Measurements from ENCODE around the gene PRKN.
"Not testable (repeated sequence)": the region's sequence is repeated elsewhere in the genome, so short reads cannot be mapped to it uniquely, and the experiment has no call there.

Gene PRKN

GRCh38 chr6:161540532-161540931, 1187.0 kb downstream of the PRKN start:
- DNase-seq (ENCODE audit: low read depth) = no peak

- no peak for DNase-seq (ENCODE audit: low read depth)
Measured at GRCh38 chr6:161536224-161536630, 1191.3 kb downstream of the PRKN start.

- no peak for DNase-seq (ENCODE audit: low read depth)
Measured at GRCh38 chr6:161534264-161534873, 1193.2 kb downstream of the PRKN start.

- no peak for DNase-seq (ENCODE audit: low read depth)
Measured at GRCh38 chr6:161533266-161533665, 1194.3 kb downstream of the PRKN start.

GRCh38 chr6:161532536-161532935, 1195.0 kb downstream of the PRKN start:
- no peak for DNase-seq (ENCODE audit: low read depth)

- DNase-seq (ENCODE audit: low read depth) = no peak
Measured at GRCh38 chr6:161526794-161527193, 1200.8 kb downstream of the PRKN start.

- no peak for DNase-seq (ENCODE audit: low read depth)
Measured at GRCh38 chr6:161523362-161523761, 1204.2 kb downstream of the PRKN start.

- no peak for DNase-seq (ENCODE audit: low read depth)
Measured at GRCh38 chr6:161522276-161522675, 1205.3 kb downstream of the PRKN start.

GRCh38 chr6:161511447-161512095, 1216.0 kb downstream of the PRKN start:
- no peak for DNase-seq (ENCODE audit: low read depth)

GRCh38 chr6:161508341-161508740, 1219.2 kb downstream of the PRKN start:
- no peak for DNase-seq (ENCODE audit: low read depth)

- no peak for DNase-seq (ENCODE audit: low read depth)
Measured at GRCh38 chr6:161507375-161507774, 1220.2 kb downstream of the PRKN start.

GRCh38 chr6:161503570-161503969, 1224.0 kb downstream of the PRKN start:
- DNase-seq (ENCODE audit: low read depth) = no peak

GRCh38 chr6:161498881-161499280, 1228.7 kb downstream of the PRKN start:
- DNase-seq (ENCODE audit: low read depth) = no peak

- DNase-seq (ENCODE audit: low read depth) = no peak
Measured at GRCh38 chr6:161498359-161498758, 1229.2 kb downstream of the PRKN start.

GRCh38 chr6:161496941-161497340, 1230.6 kb downstream of the PRKN start:
- no peak for DNase-seq (ENCODE audit: low read depth)

- not testable (repeated sequence) for DNase-seq (ENCODE audit: low read depth)
Measured at GRCh38 chr6:161496271-161496670, 1231.3 kb downstream of the PRKN start.

- no peak for DNase-seq (ENCODE audit: low read depth)
Measured at GRCh38 chr6:161494566-161494965, 1233.0 kb downstream of the PRKN start.

- DNase-seq (ENCODE audit: low read depth) = no peak
Measured at GRCh38 chr6:161493576-161494118, 1233.9 kb downstream of the PRKN start.

- DNase-seq (ENCODE audit: low read depth) = no peak
Measured at GRCh38 chr6:161489626-161490306, 1237.8 kb downstream of the PRKN start.

GRCh38 chr6:161487694-161488093, 1239.9 kb downstream of the PRKN start:
- DNase-seq (ENCODE audit: low read depth) = no peak

GRCh38 chr6:161487217-161487531, 1240.4 kb downstream of the PRKN start:
- no peak for DNase-seq (ENCODE audit: low read depth)

- DNase-seq (ENCODE audit: low read depth) = no peak
Measured at GRCh38 chr6:161486361-161487216, 1241.0 kb downstream of the PRKN start.
